Measurements from ENCODE around the gene ERVV-1. TPM values are rescaled to one million over a fixed set of nuclear protein-coding genes. Genes with fewer than 3 reads are reported as not detected.
"Not testable (repeated sequence)": the region's sequence is repeated elsewhere in the genome, so short reads cannot be mapped to it uniquely, and the experiment has no call there.

Gene ERVV-1
- total RNA-seq: not detected

- no peak within 1 kb of the TSS for H3K4me3 Mint-ChIP-seq
Measured at GRCh38 chr19:53013621-53014020, at the start of gene ERVV-1. ERVV-1 (plus strand) TSS chr19:53013921; CDS start chr19:53014091, 170 bp downstream.

GRCh38 chr19:52967772-52968171 lies 45.9 kb upstream of the ERVV-1 start:
- Mint-ChIP-seq H3K27me3 (no peaks in the 10 kb centered on the region), H3K27ac (no peak overlapping the region), H3K9me3 (peaks cover 29% of the 10 kb centered on the region), H3K4me3 (no peak overlapping the region), H3K4me1 (ENCODE audit: low read depth) (peaks cover 10% of the 10 kb centered on the region), H3K36me3 (ENCODE audit: low read depth) (peaks cover 43% of the 10 kb centered on the region)
- ChIA-PET CTCF (no interaction called here), POLR2A (no interaction called here)
- DNase-seq: no peak
- TF ChIP-seq CTCF (IDR thresholded peaks at IDR 0.05): no peak
- intact Hi-C loops (cut with micrococcal nuclease): no loop called here
- ATAC-seq: no peak

More at GRCh38 chr19:53013621-53014020, at the start of gene ERVV-1:
- Mint-ChIP-seq H3K9me3 (peaks cover 4% of the 10 kb centered on the region), H3K27me3 (no peaks in the 10 kb centered on the region), H3K4me1 (ENCODE audit: low read depth) (no peaks in the 10 kb centered on the region), H3K27ac (no peak within 1 kb of the TSS), H3K36me3 (ENCODE audit: low read depth) (no peaks in the 10 kb centered on the region)
- ChIA-PET POLR2A (no interaction called here), CTCF (no interaction called here)
- ATAC-seq: no peak
- TF ChIP-seq CTCF (IDR thresholded peaks at IDR 0.05): no peak
- intact Hi-C loops (cut with micrococcal nuclease): no loop called here
- DNase-seq: no peak

- no peak for TF ChIP-seq CTCF (IDR thresholded peaks at IDR 0.05)
- ATAC-seq (no peak), DNase-seq (no peak)
- ChIA-PET POLR2A (interaction anchor here (0.6 kb wide), 1 partner anchor 57 kb away, joined by 3 read pairs; no protein-coding TSS in a partner anchor), CTCF (no interaction called here)
- Mint-ChIP-seq H3K9me3 (peaks cover 4% of the 10 kb centered on the region), H3K36me3 (ENCODE audit: low read depth) (peaks cover 22% of the 10 kb centered on the region), H3K27me3 (no peaks in the 10 kb centered on the region), H3K4me1 (ENCODE audit: low read depth) (no peaks in the 10 kb centered on the region), H3K27ac (no peak overlapping the region), H3K4me3 (no peak overlapping the region)
- intact Hi-C loops (cut with micrococcal nuclease): no loop called here
Measured at GRCh38 chr19:52981329-52981728, 32.4 kb upstream of the ERVV-1 start.

- intact Hi-C loops (cut with micrococcal nuclease); H3K4me3 Mint-ChIP-seq: not testable (repeated sequence)
Measured at GRCh38 chr19:52983167-52983566, 30.6 kb upstream of the ERVV-1 start.

GRCh38 chr19:52987221-52987620 lies 26.5 kb upstream of the ERVV-1 start:
- peaks cover 19% of the 10 kb centered on the region for H3K9me3 Mint-ChIP-seq
- H3K4me3 Mint-ChIP-seq: no peak overlapping the region
- H3K4me1 Mint-ChIP-seq (ENCODE audit: low read depth): peaks cover 3% of the 10 kb centered on the region
- no peak for DNase-seq
- H3K36me3 Mint-ChIP-seq (ENCODE audit: low read depth): peaks cover 36% of the 10 kb centered on the region
- ChIA-PET POLR2A (no interaction called here), CTCF (no interaction called here)
- intact Hi-C loops (cut with micrococcal nuclease): no loop called here
- H3K27ac Mint-ChIP-seq: no peak overlapping the region
- TF ChIP-seq CTCF (IDR thresholded peaks at IDR 0.05): no peak
- ATAC-seq: no peak
- no peaks in the 10 kb centered on the region for H3K27me3 Mint-ChIP-seq

More at GRCh38 chr19:52983167-52983566, 30.6 kb upstream of the ERVV-1 start:
- H3K27me3 Mint-ChIP-seq; H3K27ac Mint-ChIP-seq; CTCF ChIA-PET; H3K4me1 Mint-ChIP-seq (ENCODE audit: low read depth); DNase-seq; POLR2A ChIA-PET; ATAC-seq: not testable (repeated sequence)
- Mint-ChIP-seq H3K9me3 (peaks cover 17% of the 10 kb centered on the region), H3K36me3 (ENCODE audit: low read depth) (peaks cover 37% of the 10 kb centered on the region)

- ATAC-seq (no peak), DNase-seq (no peak)
- intact Hi-C loops (cut with micrococcal nuclease): no loop called here
- Mint-ChIP-seq H3K4me3 (no peak overlapping the region), H3K27ac (no peak overlapping the region), H3K27me3 (no peaks in the 10 kb centered on the region), H3K9me3 (peaks cover 19% of the 10 kb centered on the region), H3K36me3 (ENCODE audit: low read depth) (peaks cover 36% of the 10 kb centered on the region), H3K4me1 (ENCODE audit: low read depth) (peaks cover 9% of the 10 kb centered on the region)
- CTCF ChIA-PET: interaction anchor here (0.6 kb wide), 1 partner anchor 304 kb away, joined by 3 read pairs; no protein-coding TSS in a partner anchor
- TF ChIP-seq CTCF (IDR thresholded peaks at IDR 0.05): no peak
- POLR2A ChIA-PET: no interaction called here
Measured at GRCh38 chr19:52988506-52988905, 25.2 kb upstream of the ERVV-1 start.

All from activated CD8-positive, alpha-beta T cell treated with anti-CD3 and anti-CD28 coated beads for 36 hours (primary cell).